Progenitor cell of endocrine pancreas (in vitro differentiated cells): Measurements from ENCODE around the gene NEB. TPM values are rescaled to one million over a fixed set of nuclear protein-coding genes. Genes with fewer than 3 reads are reported as not detected.

Source experiments
- DNase-seq: peaks from one replicate; pipeline ENCODE4 v3.0.0; 2021; ENCODE audit warnings: low spot score; ENCODE audit not compliant: unreplicated experiment
- H3K27ac Mint-ChIP-seq: 2 replicates; pipeline ENCODE4 v1.8.0; 2021; ENCODE audit warnings: mild to moderate bottlenecking, moderate library complexity, mixed read lengths
- H3K27me3 Mint-ChIP-seq: 2 replicates; pipeline ENCODE4 v1.8.0; 2021; ENCODE audit warnings: mixed read lengths
- H3K36me3 Mint-ChIP-seq: 2 replicates; pipeline ENCODE4 v1.8.0; 2022; ENCODE audit warnings: mixed read lengths; ENCODE audit not compliant: insufficient read depth
- H3K4me1 Mint-ChIP-seq: 2 replicates; pipeline ENCODE4 v1.8.0; 2021; ENCODE audit warnings: low read depth, mixed read lengths
- H3K4me3 Mint-ChIP-seq: 2 replicates; pipeline ENCODE4 v1.8.0; 2021; ENCODE audit warnings: low read depth, mild to moderate bottlenecking, moderate library complexity, mixed read lengths
- H3K9me3 Mint-ChIP-seq: 2 replicates; pipeline ENCODE4 v1.8.0; 2021; ENCODE audit warnings: low read depth, mixed read lengths
- total RNA-seq: library from RNA; stranded (reverse); gene quantifications from 2 replicates; pipeline ENCODE4 v1.2.1, GENCODE V29; 2021
- TF ChIP-seq, protein P1 (sequence below): fragments of 200-600 bp; sonication (generic); IDR thresholded peaks from one replicate; pipeline ENCODE4 v1.5.0; 2021; ENCODE audit warnings: antibody characterized with exemption, mild to moderate bottlenecking; ENCODE audit not compliant: unreplicated experiment

NEB gene
- total RNA-seq, 1 donor from 2014 or later, result 1.5 TPM

DNA sequence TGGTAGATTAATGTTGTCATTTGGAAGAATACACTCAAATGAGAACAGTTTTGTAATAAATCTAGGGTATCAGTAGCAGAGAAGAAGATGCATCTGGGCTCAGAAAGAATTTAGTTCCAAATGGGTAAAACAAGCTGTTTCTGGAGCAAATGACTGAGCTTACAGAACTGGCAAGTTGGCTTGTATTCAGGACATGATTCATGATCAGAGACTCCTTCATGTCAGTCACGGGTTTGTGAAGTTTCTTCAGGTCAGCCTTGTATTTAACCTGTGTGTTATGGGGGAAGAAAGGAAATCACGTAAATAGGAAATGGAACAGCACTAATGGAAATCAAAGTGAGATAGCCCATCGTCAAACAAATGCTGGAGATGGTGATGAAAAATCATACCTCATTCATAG is 215.5 kb downstream of the NEB start:
- Mint-ChIP-seq H3K27me3 (no peaks in the 10 kb centered on the region), H3K36me3 (no peaks in the 10 kb centered on the region), H3K9me3 (no peaks in the 10 kb centered on the region), H3K27ac (no peak overlapping the region), H3K4me1 (no peaks in the 10 kb centered on the region), H3K4me3 (no peak overlapping the region)
- TF ChIP-seq, protein P1, sequence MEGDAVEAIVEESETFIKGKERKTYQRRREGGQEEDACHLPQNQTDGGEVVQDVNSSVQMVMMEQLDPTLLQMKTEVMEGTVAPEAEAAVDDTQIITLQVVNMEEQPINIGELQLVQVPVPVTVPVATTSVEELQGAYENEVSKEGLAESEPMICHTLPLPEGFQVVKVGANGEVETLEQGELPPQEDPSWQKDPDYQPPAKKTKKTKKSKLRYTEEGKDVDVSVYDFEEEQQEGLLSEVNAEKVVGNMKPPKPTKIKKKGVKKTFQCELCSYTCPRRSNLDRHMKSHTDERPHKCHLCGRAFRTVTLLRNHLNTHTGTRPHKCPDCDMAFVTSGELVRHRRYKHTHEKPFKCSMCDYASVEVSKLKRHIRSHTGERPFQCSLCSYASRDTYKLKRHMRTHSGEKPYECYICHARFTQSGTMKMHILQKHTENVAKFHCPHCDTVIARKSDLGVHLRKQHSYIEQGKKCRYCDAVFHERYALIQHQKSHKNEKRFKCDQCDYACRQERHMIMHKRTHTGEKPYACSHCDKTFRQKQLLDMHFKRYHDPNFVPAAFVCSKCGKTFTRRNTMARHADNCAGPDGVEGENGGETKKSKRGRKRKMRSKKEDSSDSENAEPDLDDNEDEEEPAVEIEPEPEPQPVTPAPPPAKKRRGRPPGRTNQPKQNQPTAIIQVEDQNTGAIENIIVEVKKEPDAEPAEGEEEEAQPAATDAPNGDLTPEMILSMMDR, result no peak
- no peak for DNase-seq

DNA sequence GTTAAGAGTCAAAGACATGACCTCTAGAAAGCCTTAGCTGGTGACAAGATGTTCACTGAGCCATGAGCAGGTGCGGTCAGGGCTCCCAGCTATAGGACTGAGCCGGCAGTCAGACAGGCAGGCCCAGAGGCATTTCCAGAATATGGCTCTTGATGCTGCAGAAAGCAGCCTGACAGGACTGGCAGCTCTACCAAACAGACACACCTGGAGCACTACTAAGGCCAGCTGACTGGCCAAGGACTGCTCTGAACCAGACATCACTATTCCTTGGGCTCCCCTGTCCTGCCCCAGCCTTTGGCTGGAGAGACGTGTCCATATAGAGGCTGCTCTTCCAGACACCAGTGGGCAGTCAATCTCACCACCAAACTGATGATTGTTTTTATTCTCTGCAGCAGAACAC is 225.8 kb downstream of the NEB start:
- Mint-ChIP-seq H3K4me3 (no peak overlapping the region), H3K27ac (no peak overlapping the region)

DNA sequence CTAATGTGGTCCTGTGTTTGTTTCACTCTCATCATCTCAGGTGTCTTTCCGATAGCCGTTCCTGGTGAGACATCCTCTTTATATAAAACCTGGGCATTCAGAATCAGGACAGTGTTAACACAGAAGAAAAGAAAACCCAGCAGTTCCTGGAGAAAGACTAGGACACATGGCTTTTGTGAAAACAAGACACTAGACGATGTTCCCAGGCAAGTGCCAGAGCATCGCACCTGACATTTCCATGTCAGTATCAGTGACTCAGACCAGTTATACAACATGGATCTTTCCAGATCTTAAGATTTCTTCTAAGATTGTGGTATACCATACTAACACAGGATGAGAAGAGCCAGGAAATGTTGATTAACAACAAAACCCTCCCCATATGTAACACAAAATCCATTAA is 228.1 kb downstream of the NEB start:
- no peaks in the 10 kb centered on the region for H3K27me3 Mint-ChIP-seq
- H3K4me3 Mint-ChIP-seq, result no peak overlapping the region
- no peak for DNase-seq
- TF ChIP-seq, protein P1, result no peak
- H3K9me3 Mint-ChIP-seq, result no peaks in the 10 kb centered on the region
- no peaks in the 10 kb centered on the region for H3K36me3 Mint-ChIP-seq
- H3K4me1 Mint-ChIP-seq, result no peaks in the 10 kb centered on the region
- no peak overlapping the region for H3K27ac Mint-ChIP-seq

More for the DNA sequence above, 225.8 kb downstream of the NEB start:
- TF ChIP-seq, protein P1, result no peak
- no peaks in the 10 kb centered on the region for H3K27me3 Mint-ChIP-seq
- no peaks in the 10 kb centered on the region for H3K4me1 Mint-ChIP-seq
- no peak for DNase-seq
- H3K9me3 Mint-ChIP-seq, result no peaks in the 10 kb centered on the region
- no peaks in the 10 kb centered on the region for H3K36me3 Mint-ChIP-seq

DNA sequence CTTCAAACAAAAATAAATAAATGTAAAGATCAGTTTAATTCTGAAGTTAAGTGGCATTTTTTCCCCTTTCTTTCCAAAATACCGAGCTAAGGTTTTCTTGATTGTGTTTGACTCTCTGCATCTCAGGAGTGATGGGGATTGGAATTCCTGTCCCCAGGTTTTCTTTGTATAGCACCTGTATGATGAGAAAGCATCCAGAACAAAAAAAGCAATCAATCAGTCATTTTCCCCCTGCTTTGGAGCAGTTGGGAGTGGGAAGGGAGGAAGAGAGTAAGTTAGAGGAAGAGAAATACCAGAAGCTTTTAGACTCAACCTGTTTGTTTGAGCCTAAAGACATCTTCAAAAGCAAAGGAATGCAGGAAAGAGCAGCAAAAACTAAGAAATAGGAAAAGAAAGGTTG is 236.1 kb downstream of the NEB start:
- no peak overlapping the region for H3K4me3 Mint-ChIP-seq
- no peaks in the 10 kb centered on the region for H3K27me3 Mint-ChIP-seq
- peaks cover 1% of the 10 kb centered on the region for H3K36me3 Mint-ChIP-seq
- DNase-seq, result no peak
- no peaks in the 10 kb centered on the region for H3K9me3 Mint-ChIP-seq
- no peak overlapping the region for H3K27ac Mint-ChIP-seq
- TF ChIP-seq, protein P1, result no peak
- H3K4me1 Mint-ChIP-seq, result peaks cover 10% of the 10 kb centered on the region

DNA sequence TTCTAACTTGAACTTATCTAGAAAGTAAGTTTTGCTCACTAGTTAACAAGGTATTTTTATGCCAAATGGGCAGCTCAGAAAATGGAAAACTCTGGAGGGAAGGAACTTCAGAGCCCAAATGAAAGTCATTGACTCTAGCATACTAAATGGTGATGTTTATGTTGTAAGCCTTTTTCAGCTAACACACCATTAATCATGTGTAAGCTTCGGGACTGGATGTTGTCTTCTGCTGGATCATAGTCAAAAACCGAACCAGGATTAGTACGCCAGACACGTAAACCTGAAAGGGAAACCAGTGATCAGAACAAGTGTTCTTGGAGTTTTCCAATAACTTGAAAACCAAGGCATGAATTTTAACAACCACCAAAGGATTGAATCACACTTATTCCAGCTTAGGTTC is 242.8 kb downstream of the NEB start:
- Mint-ChIP-seq H3K9me3 (no peaks in the 10 kb centered on the region), H3K27ac (no peak overlapping the region), H3K4me1 (no peaks in the 10 kb centered on the region), H3K27me3 (no peaks in the 10 kb centered on the region), H3K4me3 (no peak overlapping the region), H3K36me3 (peaks cover 3% of the 10 kb centered on the region)
- no peak for DNase-seq
- TF ChIP-seq, protein P1, result no peak
